Activated T-helper 17 cell treated with anti-CD3 and anti-CD28 coated beads, Interleukin-2, amount 50 U/mL, for 72 hours (primary cell): ENCODE measurements around the gene NR1I3. TPM values are rescaled to one million over a fixed set of nuclear protein-coding genes. Genes with fewer than 3 reads are reported as not detected.
A peak's percentile ranks its signal among the peaks of the same experiment; 100 is the strongest.
"Not testable (repeated sequence)": the region's sequence is repeated elsewhere in the genome, so short reads cannot be mapped to it uniquely, and the experiment has no call there.

Source experiments
- ATAC-seq: fragments of 150-1000 bp; cut with Tn5 transposase; replicated peaks from 2 replicates; pipeline ENCODE4 v1.10.0; 2021; ENCODE audit warnings: mild to moderate bottlenecking, moderate library complexity
- H3K27ac Mint-ChIP-seq: one replicate; pipeline ENCODE4 v1.8.0; 2022; ENCODE audit warnings: mixed read lengths
- H3K27me3 Mint-ChIP-seq: one replicate; pipeline ENCODE4 v1.8.0; 2022; ENCODE audit warnings: mixed read lengths
- H3K36me3 Mint-ChIP-seq: one replicate; pipeline ENCODE4 v1.8.0; 2022; ENCODE audit warnings: low read depth, mild to moderate bottlenecking, mixed read lengths
- H3K4me1 Mint-ChIP-seq: one replicate; pipeline ENCODE4 v1.8.0; 2022; ENCODE audit warnings: mixed read lengths
- H3K4me3 Mint-ChIP-seq: one replicate; pipeline ENCODE4 v1.8.0; 2022; ENCODE audit warnings: mild to moderate bottlenecking, mixed read lengths
- H3K9me3 Mint-ChIP-seq: one replicate; pipeline ENCODE4 v1.8.0; 2022; ENCODE audit warnings: mixed read lengths
- total RNA-seq, 2 donors: library from RNA; stranded (reverse); gene quantifications; one replicate each; pipeline ENCODE4 v1.2.3, GENCODE V29; 2022

Gene NR1I3
- total RNA-seq, 2 donors from 2014 or later, result not detected

DNA sequence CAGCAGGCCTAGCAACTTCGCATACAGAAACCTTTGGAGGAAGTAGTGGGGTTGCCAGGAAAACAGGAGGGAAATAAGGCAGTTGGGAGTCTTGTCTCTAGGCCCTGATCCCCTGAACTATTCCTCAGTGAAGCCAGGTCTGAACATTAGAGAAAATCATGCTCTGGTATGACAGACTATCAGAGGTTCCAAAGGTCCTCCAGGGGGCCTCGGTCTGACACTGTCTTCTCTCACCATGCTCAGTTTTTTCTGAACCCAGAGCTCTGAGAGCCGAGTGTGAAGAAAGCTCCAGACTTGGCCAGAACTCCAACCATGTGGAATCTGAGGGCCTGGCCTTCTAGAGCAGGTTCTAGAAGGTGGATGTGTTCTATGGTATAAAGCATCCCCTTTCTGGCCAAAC is 8.1 kb downstream of the NR1I3 start:
- no peak overlapping the region for H3K4me3 Mint-ChIP-seq
- peaks cover 22% of the 10 kb centered on the region for H3K4me1 Mint-ChIP-seq
- ATAC-seq, result no peak
- no peaks in the 10 kb centered on the region for H3K27me3 Mint-ChIP-seq
- peak overlapping the region; percentile 41 for H3K27ac Mint-ChIP-seq
- H3K36me3 Mint-ChIP-seq, result peaks cover 36% of the 10 kb centered on the region
- no peaks in the 10 kb centered on the region for H3K9me3 Mint-ChIP-seq

DNA sequence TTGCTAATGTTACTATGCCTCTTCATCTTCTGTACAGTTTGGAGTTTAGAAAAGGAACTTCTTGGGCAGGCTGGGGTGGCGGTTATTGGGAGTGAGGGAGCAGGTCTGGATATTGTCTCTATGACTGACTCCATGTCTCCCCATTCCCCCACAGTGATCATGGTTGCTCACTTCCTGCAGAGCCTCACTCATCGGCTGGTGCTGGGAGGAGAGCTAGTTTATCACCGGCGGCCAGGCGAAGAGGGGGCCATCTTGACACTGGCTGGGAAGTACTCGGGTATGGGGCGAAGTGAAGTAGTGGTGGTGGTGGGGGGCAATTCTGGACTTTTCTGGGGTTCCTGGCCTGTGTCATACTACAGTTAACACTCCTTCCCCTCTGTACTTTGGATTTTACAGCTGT is 10.0 kb downstream of the NR1I3 start:
- Mint-ChIP-seq H3K4me1 (peaks cover 22% of the 10 kb centered on the region), H3K9me3 (no peaks in the 10 kb centered on the region), H3K27ac (peak overlapping the region; percentile 80), H3K4me3 (peak overlapping the region; percentile 98), H3K27me3 (no peaks in the 10 kb centered on the region), H3K36me3 (peaks cover 36% of the 10 kb centered on the region)
- ATAC-seq, result no peak

DNA sequence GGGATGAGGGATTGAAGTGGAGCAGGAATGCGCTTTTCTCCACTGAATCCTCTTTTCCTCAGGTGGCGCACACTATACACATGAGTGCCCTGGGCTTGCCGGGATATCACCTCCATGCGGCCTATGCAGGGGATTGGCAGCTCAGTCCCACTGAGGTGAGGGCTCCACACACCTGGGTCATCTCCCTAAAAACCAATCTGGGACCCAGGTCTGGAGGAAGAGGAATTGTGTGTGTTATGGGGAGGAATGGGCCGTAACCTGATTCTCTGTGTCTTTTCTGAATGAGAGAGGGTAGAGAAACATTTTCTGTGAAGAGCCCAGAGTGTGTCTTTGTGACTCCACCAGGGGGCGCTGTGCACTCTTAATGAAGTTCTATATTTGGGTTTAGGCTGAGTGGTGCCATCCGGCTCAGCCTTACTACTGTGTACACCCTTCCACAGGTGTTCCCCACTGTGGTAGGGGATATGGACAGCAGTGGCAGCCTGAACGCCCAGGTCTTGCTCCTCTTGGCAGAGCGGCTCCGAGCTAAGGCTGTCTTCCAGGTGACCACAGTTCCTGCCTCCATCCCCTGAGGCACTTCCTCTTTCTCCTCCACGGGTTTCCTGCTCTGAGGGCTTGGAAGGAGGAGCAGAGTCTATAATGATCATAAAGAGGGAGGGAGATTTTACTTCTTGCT is 10.7 kb downstream of the NR1I3 start:
- ATAC-seq, result peak; percentile 54
- Mint-ChIP-seq H3K4me3 (peak overlapping the region; percentile 98), H3K9me3 (no peaks in the 10 kb centered on the region)

DNA sequence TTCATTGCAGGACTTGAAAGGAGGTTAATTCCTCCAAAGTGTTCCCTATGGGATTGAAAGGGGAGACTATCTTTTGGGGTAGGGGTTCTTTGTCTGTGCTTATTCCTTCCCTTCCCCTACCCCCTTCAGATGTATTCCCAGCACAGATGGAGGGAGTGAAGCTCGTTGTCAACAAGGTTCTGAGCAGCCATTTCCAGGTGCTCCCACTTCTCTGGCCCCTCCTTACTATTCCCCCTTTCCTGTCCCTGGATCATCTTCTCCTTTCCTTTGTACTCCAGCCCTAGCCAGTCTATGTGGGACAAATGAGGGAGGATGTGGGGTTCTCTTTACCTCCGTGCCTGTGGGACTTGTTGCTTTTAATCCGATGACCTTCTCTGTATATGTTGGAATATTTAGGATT is 11.2 kb downstream of the NR1I3 start:
- H3K9me3 Mint-ChIP-seq, result no peaks in the 10 kb centered on the region
- H3K36me3 Mint-ChIP-seq, result peaks cover 36% of the 10 kb centered on the region
- ATAC-seq, result no peak
- H3K4me3 Mint-ChIP-seq, result peak overlapping the region; percentile 98
- no peaks in the 10 kb centered on the region for H3K27me3 Mint-ChIP-seq
- H3K27ac Mint-ChIP-seq, result peak overlapping the region; percentile 80
- H3K4me1 Mint-ChIP-seq, result peaks cover 22% of the 10 kb centered on the region

More for the DNA sequence above, 10.7 kb downstream of the NR1I3 start:
- H3K4me1 Mint-ChIP-seq, result peaks cover 22% of the 10 kb centered on the region
- peak overlapping the region; percentile 80 for H3K27ac Mint-ChIP-seq
- peaks cover 36% of the 10 kb centered on the region for H3K36me3 Mint-ChIP-seq
- no peaks in the 10 kb centered on the region for H3K27me3 Mint-ChIP-seq

DNA sequence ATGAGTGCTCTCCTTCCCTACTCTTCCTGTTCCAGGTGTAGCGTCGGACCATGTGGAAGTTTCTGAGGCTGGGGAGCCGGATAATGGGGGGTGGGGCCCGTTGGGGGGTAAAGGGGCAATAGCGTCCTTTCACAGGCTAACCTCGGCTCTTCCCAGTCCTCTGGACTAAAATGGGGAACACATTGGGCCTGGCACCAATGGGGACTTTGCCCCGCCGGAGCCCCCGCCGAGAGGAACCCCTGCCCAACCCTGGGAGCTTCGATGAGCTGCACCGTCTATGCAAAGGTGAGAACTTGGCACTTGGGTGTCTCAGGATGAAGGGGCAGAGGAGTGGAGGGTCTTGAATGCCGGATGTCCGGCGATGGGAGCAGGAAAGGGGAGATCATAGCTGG is 11.7 kb downstream of the NR1I3 start:
- Mint-ChIP-seq H3K36me3 (peaks cover 36% of the 10 kb centered on the region), H3K27ac (peak overlapping the region; percentile 96), H3K4me3 (peak overlapping the region; percentile 98), H3K4me1 (peaks cover 22% of the 10 kb centered on the region), H3K9me3 (no peaks in the 10 kb centered on the region), H3K27me3 (no peaks in the 10 kb centered on the region)
- ATAC-seq, result no peak

DNA sequence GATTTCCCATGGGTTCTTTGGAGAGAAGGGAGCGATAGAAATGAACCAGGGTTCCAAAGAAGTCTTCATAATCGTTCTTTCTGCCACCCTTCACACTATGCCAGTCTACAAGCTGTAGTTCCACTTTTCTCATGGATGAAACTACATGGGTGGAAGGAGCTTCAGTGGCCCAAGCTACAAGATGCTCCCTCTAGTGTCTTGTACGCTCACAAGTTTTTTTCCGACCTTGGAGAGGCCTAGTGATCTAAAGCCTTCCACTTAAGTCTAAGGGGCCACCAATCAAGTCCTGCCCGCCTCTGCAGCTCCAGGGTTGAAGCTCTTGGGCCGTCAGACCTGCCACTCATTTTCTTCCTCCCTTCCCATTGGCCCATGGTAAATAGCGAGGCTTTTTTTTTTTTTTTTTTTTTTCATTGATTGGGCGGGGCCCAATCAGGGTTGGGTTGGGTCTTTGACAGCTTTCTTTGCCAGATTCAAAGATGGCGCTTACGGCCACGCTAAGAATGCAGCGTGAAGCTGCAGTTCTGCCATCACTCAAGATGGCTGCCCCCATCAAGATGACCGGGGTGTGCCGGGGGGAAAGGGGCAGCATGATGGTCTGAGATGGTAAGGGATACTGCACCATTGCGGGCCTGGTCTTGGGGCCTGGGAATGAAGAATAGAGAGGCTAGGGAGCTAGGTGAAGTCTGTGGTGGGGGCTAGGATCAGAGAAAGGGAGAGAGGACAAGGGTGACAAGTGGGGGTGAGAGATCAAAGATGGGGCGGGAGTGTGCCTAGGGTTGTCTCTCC is 12.3 kb downstream of the NR1I3 start, which contains the start of gene TOMM40L:
TOMM40L (plus strand) TSS at position 527 of the 786 bp plus-strand sequence. CDS start 430 bp downstream, outside the sequence.
- Mint-ChIP-seq H3K27ac (peak within 1 kb of the TSS; percentile 96), H3K36me3 (peaks cover 34% of the 10 kb centered on the region), H3K27me3 (no peaks in the 10 kb centered on the region), H3K4me3 (peak within 1 kb of the TSS; percentile 98), H3K4me1 (peaks cover 22% of the 10 kb centered on the region), H3K9me3 (no peaks in the 10 kb centered on the region)
- peak; percentile 98 for ATAC-seq

DNA sequence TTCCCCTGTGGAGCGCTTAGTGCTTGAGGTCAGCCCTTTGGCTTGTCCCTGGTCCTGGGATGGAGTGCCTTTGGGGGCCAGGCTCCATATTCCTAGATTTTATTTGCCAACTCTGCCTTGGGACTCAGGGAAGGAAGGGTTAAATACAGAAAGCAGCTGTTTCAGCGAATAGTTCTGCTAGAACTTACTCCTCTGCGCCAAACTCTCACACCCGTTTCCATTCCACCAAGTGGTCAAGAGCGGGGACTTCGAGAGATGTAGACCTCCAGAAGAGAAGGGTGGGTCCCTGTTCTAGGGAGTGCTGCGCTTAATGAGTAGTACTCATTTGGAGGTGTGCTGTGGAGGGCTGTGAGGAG is 12.8 kb downstream of the NR1I3 start:
- H3K9me3 Mint-ChIP-seq, result no peaks in the 10 kb centered on the region
- H3K4me3 Mint-ChIP-seq, result peak overlapping the region; percentile 98
- ATAC-seq, result no peak

DNA sequence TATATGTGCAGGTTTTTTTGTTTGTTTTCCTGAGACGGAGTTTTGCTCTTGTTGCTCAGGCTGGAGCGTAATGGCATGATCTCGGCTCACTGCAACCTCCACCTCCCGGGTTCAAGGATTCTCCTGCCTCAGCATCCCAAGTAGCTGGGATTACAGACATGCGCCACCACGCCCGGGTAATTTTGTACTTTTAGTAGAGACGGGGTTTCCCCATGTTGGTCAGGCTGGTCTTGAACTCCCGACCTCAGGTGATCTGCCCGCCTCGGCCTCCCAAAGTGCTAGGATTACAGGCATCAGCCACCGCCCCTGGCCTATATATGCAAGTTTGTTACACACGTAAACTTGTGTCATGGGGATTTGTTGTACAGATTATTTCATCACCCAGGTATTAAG is 13.3 kb downstream of the NR1I3 start:
- H3K4me1 Mint-ChIP-seq, result peaks cover 22% of the 10 kb centered on the region
- H3K4me3 Mint-ChIP-seq, H3K9me3 Mint-ChIP-seq, H3K27ac Mint-ChIP-seq, H3K27me3 Mint-ChIP-seq, ATAC-seq: not testable (repeated sequence)
- peaks cover 24% of the 10 kb centered on the region for H3K36me3 Mint-ChIP-seq

More for the DNA sequence above, 12.8 kb downstream of the NR1I3 start:
- H3K4me1 Mint-ChIP-seq, result peaks cover 22% of the 10 kb centered on the region
- peak overlapping the region; percentile 96 for H3K27ac Mint-ChIP-seq
- H3K27me3 Mint-ChIP-seq, result no peaks in the 10 kb centered on the region
- H3K36me3 Mint-ChIP-seq, result peaks cover 28% of the 10 kb centered on the region

DNA sequence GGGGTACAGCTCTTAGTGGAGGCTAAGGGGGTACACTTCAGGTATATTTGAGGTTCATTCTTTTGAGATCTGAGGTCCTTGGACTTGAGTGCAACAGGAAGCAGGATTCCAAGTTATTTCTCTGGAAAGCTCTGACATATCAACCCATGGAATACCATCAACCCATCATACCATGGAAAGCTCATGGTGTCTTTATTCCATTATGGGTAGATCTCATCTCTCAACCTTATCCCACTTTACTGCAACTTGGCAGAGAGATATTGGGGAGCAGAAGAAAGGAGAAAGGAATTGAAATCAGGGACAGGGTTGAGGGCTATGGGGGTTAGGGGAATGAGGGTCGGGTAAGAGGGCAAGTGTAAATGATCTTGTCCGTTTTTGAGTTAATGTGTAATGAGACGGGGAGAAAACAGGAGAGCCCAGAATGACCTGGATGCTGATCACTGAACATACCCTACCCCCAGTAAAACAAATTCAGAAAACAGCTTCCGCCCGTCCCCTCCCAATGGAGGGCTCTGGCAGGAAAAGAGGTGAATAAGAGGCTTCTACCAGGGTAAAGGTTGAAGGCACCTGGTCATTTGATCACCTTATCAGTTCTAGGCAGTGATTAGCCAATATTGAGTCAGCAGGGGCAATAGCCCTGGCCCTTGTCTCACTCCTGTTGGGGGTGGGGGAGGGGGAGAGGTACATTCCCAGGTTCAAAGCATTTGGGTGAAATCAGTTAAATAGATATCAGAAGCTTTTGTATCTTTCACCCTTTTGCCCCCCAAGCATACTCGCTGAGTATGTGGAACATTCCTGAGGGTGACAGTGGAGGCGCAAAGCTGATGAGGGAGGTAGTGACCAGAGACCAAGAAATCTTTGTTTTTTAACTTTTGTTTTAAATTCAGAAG is 14.0 kb downstream of the NR1I3 start:
- Mint-ChIP-seq H3K27me3 (no peaks in the 10 kb centered on the region), H3K36me3 (peaks cover 17% of the 10 kb centered on the region), H3K4me1 (peaks cover 22% of the 10 kb centered on the region), H3K27ac (peak overlapping the region; percentile 68), H3K4me3 (no peak overlapping the region), H3K9me3 (no peaks in the 10 kb centered on the region)
- no peak for ATAC-seq

DNA sequence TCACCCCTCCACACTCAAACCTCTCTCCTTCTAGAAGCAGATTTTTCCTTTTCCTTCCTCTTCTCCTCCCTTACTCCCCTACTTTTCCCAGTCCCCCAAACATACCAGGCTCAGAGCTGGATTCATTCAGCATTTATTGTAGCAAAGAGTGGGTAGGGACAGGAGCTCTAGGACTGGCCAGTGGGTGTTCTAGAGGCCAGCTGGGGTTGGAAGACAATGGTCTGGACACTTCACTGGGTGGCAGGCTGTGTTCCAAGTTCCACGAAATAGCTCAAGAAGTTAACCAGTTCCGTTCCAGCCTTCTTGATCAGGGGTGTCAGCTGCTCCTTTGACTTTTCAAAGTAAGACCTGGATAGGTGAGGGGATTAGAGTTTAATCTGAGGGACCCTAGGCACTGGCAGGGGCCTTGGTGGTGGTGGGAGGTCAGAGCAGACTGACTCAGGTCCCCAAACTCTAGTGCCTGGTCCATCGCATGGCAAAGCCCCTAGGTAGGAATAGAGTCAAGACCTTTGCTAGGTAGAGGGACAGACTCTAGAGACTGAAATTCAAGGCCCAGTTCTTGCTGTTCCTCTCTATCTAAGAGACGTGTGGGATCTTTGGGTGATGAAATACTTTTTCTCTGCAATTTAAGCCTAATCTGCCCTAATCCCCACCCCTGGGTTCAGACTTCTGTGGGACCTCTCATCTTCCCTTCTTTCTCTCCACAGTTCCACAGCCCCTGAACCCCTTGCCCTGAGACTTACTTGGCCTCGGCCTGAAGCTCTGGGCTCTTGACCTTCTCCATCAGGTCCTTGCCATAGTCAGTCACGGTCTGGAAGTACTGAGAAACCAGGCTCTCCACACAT is 15.6 kb downstream of the NR1I3 start:
- Mint-ChIP-seq H3K4me1 (peaks cover 18% of the 10 kb centered on the region), H3K27ac (no peak overlapping the region), H3K4me3 (no peak overlapping the region), H3K9me3 (no peaks in the 10 kb centered on the region), H3K27me3 (no peaks in the 10 kb centered on the region), H3K36me3 (peaks cover 5% of the 10 kb centered on the region)
- ATAC-seq, result no peak

DNA sequence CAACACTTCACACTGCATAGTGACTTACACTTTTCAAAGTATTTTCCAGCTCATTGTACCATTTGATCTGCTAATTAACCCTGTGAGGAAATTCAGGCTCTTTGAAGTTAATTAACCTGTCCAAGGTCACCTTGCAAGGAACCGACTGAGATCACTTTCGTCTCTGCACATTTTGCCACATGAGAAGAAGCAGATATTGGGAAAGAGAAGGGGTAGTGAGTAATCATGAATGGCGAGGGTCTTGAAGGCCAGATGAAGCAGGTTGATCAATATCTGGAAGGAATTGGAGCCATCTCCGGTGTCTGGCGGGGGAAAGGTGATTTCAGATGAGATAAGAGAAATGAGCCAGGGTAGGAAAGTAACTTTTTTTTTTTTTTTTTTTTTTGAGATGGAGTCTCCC is 18.0 kb downstream of the NR1I3 start:
- H3K9me3 Mint-ChIP-seq, result no peaks in the 10 kb centered on the region
- peaks cover 9% of the 10 kb centered on the region for H3K4me1 Mint-ChIP-seq
- peaks cover 3% of the 10 kb centered on the region for H3K36me3 Mint-ChIP-seq
- no peak overlapping the region for H3K4me3 Mint-ChIP-seq
- no peaks in the 10 kb centered on the region for H3K27me3 Mint-ChIP-seq
- no peak for ATAC-seq
- H3K27ac Mint-ChIP-seq, result no peak overlapping the region

DNA sequence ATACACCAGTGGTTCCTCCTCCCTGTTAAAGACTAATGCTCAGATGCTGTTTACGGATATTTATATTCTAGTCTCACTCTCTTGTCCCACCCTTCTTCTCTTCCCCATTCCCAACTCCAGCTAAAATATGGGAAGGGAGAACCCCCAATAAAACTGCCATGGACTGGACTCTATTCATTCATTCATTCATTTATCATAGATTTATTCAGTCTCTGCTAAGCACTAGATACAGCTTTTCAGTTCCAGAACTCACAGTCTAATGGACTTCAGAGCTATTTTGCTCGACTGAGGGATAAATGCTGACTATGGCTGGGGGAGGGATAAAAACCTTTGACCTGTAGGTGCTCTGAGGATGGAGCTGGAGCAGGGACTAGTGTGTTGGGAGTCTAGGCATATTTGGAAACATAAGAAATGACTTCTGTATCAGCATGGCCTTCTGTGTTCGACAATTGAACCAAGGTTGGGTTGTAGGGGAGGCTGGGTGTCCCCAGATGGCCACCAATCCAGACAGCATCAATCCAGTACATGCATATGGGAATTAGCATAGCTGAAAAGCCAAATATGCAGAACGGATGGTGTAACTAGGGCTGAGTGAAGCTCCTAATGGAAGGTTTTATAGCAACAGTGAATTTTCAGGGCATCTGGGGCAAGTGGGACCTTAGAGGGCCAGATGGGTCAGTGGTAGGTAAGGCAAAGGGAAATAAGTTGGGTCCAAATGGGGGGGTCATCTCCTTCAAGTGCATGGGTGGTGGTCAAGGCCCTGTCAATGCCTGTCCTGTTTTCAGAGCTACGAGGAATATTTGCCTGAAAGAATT is 18.7 kb downstream of the NR1I3 start:
- ATAC-seq, result no peak
- Mint-ChIP-seq H3K4me3 (no peak overlapping the region), H3K9me3 (no peaks in the 10 kb centered on the region), H3K27me3 (no peaks in the 10 kb centered on the region), H3K4me1 (peaks cover 8% of the 10 kb centered on the region), H3K36me3 (peaks cover 11% of the 10 kb centered on the region), H3K27ac (no peak overlapping the region)
